Mesenchymal stem cell (in vitro differentiated cells and primary cell): Measurements from ENCODE around the gene LDB2.

Source experiments
- DNase-seq: peaks from one replicate; pipeline ENCODE4 v3.0.0-alpha.2; 2013
- H2AFZ ChIP-seq: one replicate; pipeline ENCODE4 v1.6.1; 2013; ENCODE audit warnings: low read depth, mild to moderate bottlenecking, control low read depth, inconsistent platforms, low read length, moderate library complexity
- H2AK5ac ChIP-seq: 2 replicates; pipeline ENCODE4 v1.6.1; 2013; ENCODE audit warnings: low read length, moderate library complexity, mild to moderate bottlenecking, inconsistent platforms; ENCODE audit not compliant: severe bottlenecking
- H2BK120ac ChIP-seq: one replicate; pipeline ENCODE4 v1.6.1; 2013; ENCODE audit warnings: low read depth, mild to moderate bottlenecking, inconsistent platforms, low read length, moderate library complexity
- H2BK12ac ChIP-seq, 2 experiments: one replicate each; pipeline ENCODE4 v1.6.1; 2013; ENCODE audit warnings: inconsistent platforms in 2 of 2, low read length in 2 of 2, mild to moderate bottlenecking in 2 of 2, moderate library complexity in 2 of 2, control low read depth in 1 of 2
- H2BK15ac ChIP-seq: one replicate; pipeline ENCODE4 v1.6.1; 2013; ENCODE audit warnings: mild to moderate bottlenecking, low read depth, inconsistent platforms; ENCODE audit not compliant: poor library complexity, severe bottlenecking
- H2BK5ac ChIP-seq: 2 replicates; pipeline ENCODE4 v1.6.1; 2013; ENCODE audit warnings: low read depth, mild to moderate bottlenecking, low read length, control low read depth, inconsistent platforms; ENCODE audit not compliant: poor library complexity, severe bottlenecking
- H3K14ac ChIP-seq, 2 experiments: one replicate each; pipeline ENCODE4 v1.6.1; 2013; ENCODE audit warnings: inconsistent platforms in 2 of 2, low read length in 2 of 2, control low read depth in 1 of 2, mild to moderate bottlenecking in 1 of 2, moderate library complexity in 1 of 2
- H3K18ac ChIP-seq, 2 experiments: one replicate each; pipeline ENCODE4 v1.6.1; 2013; ENCODE audit warnings: inconsistent platforms in 2 of 2, low read length in 2 of 2, control low read depth in 1 of 2, low read depth in 1 of 2, mild to moderate bottlenecking in 1 of 2
- H3K23ac ChIP-seq, 2 experiments: one replicate each; pipeline ENCODE4 v1.6.1; 2013; ENCODE audit warnings: inconsistent platforms in 2 of 2, low read length in 2 of 2, mild to moderate bottlenecking in 2 of 2, moderate library complexity in 2 of 2, control low read depth in 1 of 2
- H3K27ac ChIP-seq: 2 replicates; pipeline ENCODE4 v1.5.1; 2013; ENCODE audit warnings: mild to moderate bottlenecking, moderate library complexity, low read length, control low read depth, inconsistent platforms; ENCODE audit not compliant: poor library complexity, severe bottlenecking
- H3K27me3 ChIP-seq, 2 experiments: 2 replicates each; pipeline versions ENCODE4 v1.6.1 to v1.7.0; 2013; ENCODE audit warnings: low read length in 2 of 2, mild to moderate bottlenecking in 2 of 2, moderate library complexity in 2 of 2, control low read depth in 1 of 2, inconsistent platforms in 1 of 2; ENCODE audit not compliant: control insufficient read depth in 1 of 2, insufficient read depth in 1 of 2
- H3K36me3 ChIP-seq, 2 experiments: 2 replicates each; pipeline versions ENCODE4 v1.6.1 to v1.7.0; 2013; ENCODE audit warnings: low read length in 2 of 2, control low read depth in 1 of 2, inconsistent platforms in 1 of 2, low read depth in 1 of 2, mild to moderate bottlenecking in 1 of 2; ENCODE audit not compliant: insufficient read depth in 2 of 2, control insufficient read depth in 1 of 2
- H3K4ac ChIP-seq, 2 experiments: one replicate each; pipeline ENCODE4 v1.6.1; 2013; ENCODE audit warnings: inconsistent platforms in 2 of 2, low read length in 2 of 2, mild to moderate bottlenecking in 2 of 2, moderate library complexity in 2 of 2, control low read depth in 1 of 2, low read depth in 1 of 2
- H3K4me1 ChIP-seq: 2 replicates; pipeline ENCODE4 v1.6.1; 2013; ENCODE audit warnings: low read depth, low read length, control low read depth; ENCODE audit not compliant: control insufficient read depth, insufficient read depth
- H3K4me2 ChIP-seq: 2 replicates; pipeline ENCODE4 v1.6.1; 2013; ENCODE audit warnings: low read length, mild to moderate bottlenecking, inconsistent platforms; ENCODE audit not compliant: poor library complexity, severe bottlenecking
- H3K4me3 ChIP-seq, 2 experiments: 2 replicates each; pipeline versions ENCODE4 v1.5.1 to v1.7.0; 2013; ENCODE audit warnings: low read length in 2 of 2, mild to moderate bottlenecking in 2 of 2, control low read depth in 1 of 2, low read depth in 1 of 2; ENCODE audit not compliant: insufficient read depth in 1 of 2
- H3K79me1 ChIP-seq: replicated peaks from 2 replicates; pipeline ENCODE4 v1.6.1; 2013; ENCODE audit warnings: mild to moderate bottlenecking, control low read depth, low read length, inconsistent platforms; ENCODE audit not compliant: poor library complexity, severe bottlenecking
- H3K9ac ChIP-seq: 2 replicates; pipeline ENCODE4 v1.7.0; 2013; ENCODE audit warnings: mild to moderate bottlenecking, low read length, moderate library complexity
- H3K9me3 ChIP-seq: 2 replicates; pipeline ENCODE4 v1.7.0; 2013; ENCODE audit warnings: mild to moderate bottlenecking, low read length; ENCODE audit not compliant: control insufficient read depth
- H4K8ac ChIP-seq: one replicate; pipeline ENCODE4 v1.6.1; 2013; ENCODE audit warnings: inconsistent platforms, mild to moderate bottlenecking, low read length, moderate library complexity
- H4K91ac ChIP-seq: one replicate; pipeline ENCODE4 v1.6.1; 2013; ENCODE audit warnings: mild to moderate bottlenecking, low read length, inconsistent platforms
- WGBS: methylation state at CpG from one replicate; pipeline ENCODE4 v1.1.7; 2013; ENCODE audit warnings: mixed read lengths; 5-methylcytosine and 5-hydroxymethylcytosine counted together

The LDB2 gene

DNA sequence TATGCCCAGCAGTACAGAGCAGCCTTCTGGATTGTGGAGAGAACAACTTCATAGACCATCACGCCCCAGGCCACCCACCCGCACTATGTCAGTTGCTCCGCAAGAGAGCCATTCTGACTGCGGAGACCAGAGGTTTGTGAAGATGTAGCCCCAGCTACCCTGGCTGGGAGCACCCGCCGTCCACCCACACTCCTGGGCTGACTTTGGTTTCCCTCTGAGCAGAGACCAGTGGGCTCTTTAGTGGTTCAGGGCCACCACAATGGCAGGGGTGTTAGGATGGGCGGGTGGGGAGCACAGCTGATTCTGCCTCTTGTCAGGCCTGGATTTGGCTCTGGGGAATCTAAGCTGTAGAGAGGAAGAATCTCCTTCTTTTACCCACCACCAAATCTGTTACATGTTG lies 313.4 kb downstream of the LDB2 start:
- no peak overlapping the region for H3K14ac ChIP-seq
- no peak overlapping the region for H4K8ac ChIP-seq
- no peak overlapping the region for H3K4me3 ChIP-seq
- no peak overlapping the region for H2AK5ac ChIP-seq
- H3K9me3 ChIP-seq = no peaks in the 10 kb centered on the region
- H2BK12ac ChIP-seq = no peak overlapping the region
- H3K27ac ChIP-seq = no peak overlapping the region
- no peak overlapping the region for H3K9ac ChIP-seq
- no peak overlapping the region for H2AFZ ChIP-seq
- no peaks in the 10 kb centered on the region for H3K27me3 ChIP-seq
- peak overlapping the region; percentile 23 for H4K91ac ChIP-seq
- H3K18ac ChIP-seq = no peak overlapping the region
- no peak overlapping the region for H3K4me2 ChIP-seq
- H3K23ac ChIP-seq = no peak overlapping the region
- H3K36me3 ChIP-seq = peaks cover 0 to 77% of the 10 kb centered on the region in 2 experiments
- no peaks in the 10 kb centered on the region for H3K4me1 ChIP-seq
- WGBS = over 99% methylated on average over 7 of the region's 7 CpGs
- H3K79me1 ChIP-seq = no peaks in the 10 kb centered on the region
- no peak overlapping the region for H3K4ac ChIP-seq
- no peak overlapping the region for H2BK15ac ChIP-seq
- no peak overlapping the region for H2BK5ac ChIP-seq
- H2BK120ac ChIP-seq = no peak overlapping the region
- no peak for DNase-seq

DNA sequence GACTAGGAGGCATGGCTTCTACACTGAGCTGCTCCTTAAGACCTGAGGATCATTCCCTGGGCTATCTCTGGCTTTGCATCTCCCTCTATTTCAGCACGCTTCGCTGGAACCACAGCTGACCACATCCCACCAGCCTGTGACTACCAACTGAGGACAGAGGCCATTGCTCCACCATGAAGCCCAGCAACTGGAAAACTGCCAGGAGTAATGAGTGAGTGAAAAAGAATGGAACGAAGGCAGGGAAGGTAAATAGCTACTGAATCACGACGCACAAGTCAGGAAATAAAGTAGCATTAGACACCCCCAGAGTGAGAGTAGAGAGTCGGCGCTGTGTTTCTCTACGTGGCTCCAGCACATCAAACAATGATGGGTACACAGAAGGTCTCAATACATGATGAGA lies 314.7 kb downstream of the LDB2 start:
- no peak overlapping the region for H3K4me3 ChIP-seq
- peaks cover 0 to 68% of the 10 kb centered on the region in 2 experiments for H3K36me3 ChIP-seq
- WGBS = 88% methylated on average over 8 of the region's 8 CpGs
- H4K8ac ChIP-seq = no peak overlapping the region
- no peak overlapping the region for H3K27ac ChIP-seq
- H3K4me2 ChIP-seq = no peak overlapping the region
- no peak overlapping the region for H2AK5ac ChIP-seq
- H3K79me1 ChIP-seq = no peaks in the 10 kb centered on the region
- H3K9me3 ChIP-seq = no peaks in the 10 kb centered on the region
- H3K4ac ChIP-seq = no peak overlapping the region
- no peak overlapping the region for H2AFZ ChIP-seq
- no peak overlapping the region for H3K18ac ChIP-seq
- no peak overlapping the region for H2BK120ac ChIP-seq
- no peak overlapping the region for H4K91ac ChIP-seq
- H2BK5ac ChIP-seq = no peak overlapping the region
- H3K4me1 ChIP-seq = no peaks in the 10 kb centered on the region
- H3K9ac ChIP-seq = no peak overlapping the region
- H2BK15ac ChIP-seq = no peak overlapping the region
- DNase-seq = no peak
- H3K27me3 ChIP-seq = no peaks in the 10 kb centered on the region
- H3K23ac ChIP-seq = no peak overlapping the region
- H3K14ac ChIP-seq = no peak overlapping the region
- no peak overlapping the region for H2BK12ac ChIP-seq

DNA sequence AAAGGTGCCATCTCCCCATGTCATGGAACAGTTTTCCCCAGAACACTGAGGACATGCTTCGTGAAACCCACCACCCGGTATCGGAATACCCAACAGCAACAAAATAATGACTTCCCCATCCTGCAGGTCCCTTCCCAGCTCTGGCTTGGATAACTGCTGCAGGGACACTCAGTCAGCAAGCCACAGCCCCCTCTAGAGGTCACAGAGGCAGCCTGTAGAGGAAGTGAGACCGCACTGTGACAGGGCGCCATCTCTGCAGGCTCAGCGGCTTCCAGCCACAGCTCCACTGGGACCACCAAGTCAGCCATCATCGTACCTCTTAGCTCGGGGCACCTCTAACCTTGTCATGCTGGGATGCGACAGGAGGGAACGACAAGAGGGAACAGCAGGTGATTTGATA lies 315.9 kb downstream of the LDB2 start:
- 94% methylated on average over 10 of the region's 10 CpGs for WGBS
- Histone ChIP-seq H3K27me3 (no peaks in the 10 kb centered on the region), H3K4ac (no peak overlapping the region), H2AK5ac (no peak overlapping the region), H3K4me3 (no peak overlapping the region), H2AFZ (no peak overlapping the region), H3K9ac (no peak overlapping the region), H2BK5ac (no peak overlapping the region), H3K18ac (no peak overlapping the region), H3K36me3 (peaks cover 0 to 56% of the 10 kb centered on the region in 2 experiments), H3K4me1 (no peaks in the 10 kb centered on the region), H3K4me2 (no peak overlapping the region), H4K91ac (no peak overlapping the region), H4K8ac (no peak overlapping the region), H2BK15ac (no peak overlapping the region), H2BK120ac (no peak overlapping the region), H3K14ac (no peak overlapping the region), H2BK12ac (no peak overlapping the region), H3K23ac (no peak overlapping the region), H3K79me1 (no peaks in the 10 kb centered on the region), H3K9me3 (no peaks in the 10 kb centered on the region), H3K27ac (no peak overlapping the region)
- no peak for DNase-seq

DNA sequence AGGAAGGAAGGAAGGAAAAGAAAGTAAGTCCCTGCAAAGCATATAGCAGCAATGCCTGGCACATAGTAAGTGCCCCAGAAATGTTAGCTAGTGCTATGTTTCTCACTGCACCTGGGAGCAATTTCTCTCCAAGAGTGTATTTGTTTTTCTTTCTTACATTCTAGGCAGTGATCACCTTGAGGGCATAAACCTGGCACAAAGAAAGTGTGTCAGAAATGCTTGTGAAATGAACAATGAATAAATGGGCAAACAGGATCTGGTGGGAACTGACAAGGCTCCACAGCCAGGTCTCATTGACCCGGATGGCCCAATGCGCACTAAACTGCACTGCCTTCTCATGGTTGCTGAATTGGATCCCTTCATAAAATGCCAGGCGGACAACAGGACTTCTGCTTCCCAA lies 316.4 kb downstream of the LDB2 start:
- Histone ChIP-seq H2BK120ac (no peak overlapping the region), H3K18ac (no peak overlapping the region), H2AFZ (no peak overlapping the region), H4K91ac (no peak overlapping the region), H3K23ac (no peak overlapping the region), H3K9ac (no peak overlapping the region), H3K36me3 (peaks cover 0 to 51% of the 10 kb centered on the region in 2 experiments), H2BK12ac (no peak overlapping the region), H4K8ac (no peak overlapping the region), H3K4me1 (no peaks in the 10 kb centered on the region), H2BK15ac (no peak overlapping the region), H3K4me3 (no peak overlapping the region), H2BK5ac (no peak overlapping the region), H3K27me3 (no peaks in the 10 kb centered on the region), H3K4ac (no peak overlapping the region), H3K9me3 (no peaks in the 10 kb centered on the region), H3K14ac (no peak overlapping the region), H3K79me1 (no peaks in the 10 kb centered on the region), H3K4me2 (no peak overlapping the region), H2AK5ac (no peak overlapping the region), H3K27ac (no peak overlapping the region)
- no peak for DNase-seq
- WGBS = 96% methylated on average over 3 of the region's 3 CpGs
